ENCODE data around the gene ZNF358. TPM values are rescaled to one million over a fixed set of nuclear protein-coding genes. Genes with fewer than 3 reads are reported as not detected.
"Not testable (repeated sequence)": the region's sequence is repeated elsewhere in the genome, so short reads cannot be mapped to it uniquely, and the experiment has no call there.

ZNF358 gene
- total RNA-seq, 1 donor from 2014 or later = 56.9 TPM

- peak overlapping the region; percentile 97 for H3K4me3 ChIP-seq
- ATAC-seq (peak; percentile 74), DNase-seq (peak; percentile 92)
- no peaks in the 10 kb centered on the region for H3K27me3 ChIP-seq
- H3K27ac ChIP-seq = peak overlapping the region; percentile 88
- H3K4me1 ChIP-seq = peaks cover 11% of the 10 kb centered on the region
- intact Hi-C loops (cut with DNase I) = no loop called here
- H3K36me3 ChIP-seq = peaks cover 47% of the 10 kb centered on the region
- H3K9me3 ChIP-seq = no peaks in the 10 kb centered on the region
- TF ChIP-seq CTCF (IDR thresholded peaks at IDR 0.05) = no peak
Measured at GRCh38 chr19:7533925-7534480, 18.1 kb downstream of the ZNF358 start.

- Histone ChIP-seq H3K27me3 (no peaks in the 10 kb centered on the region), H3K27ac (peak overlapping the region; percentile 88), H3K4me3 (peak overlapping the region; percentile 97), H3K4me1 (peaks cover 11% of the 10 kb centered on the region), H3K9me3 (no peaks in the 10 kb centered on the region), H3K36me3 (peaks cover 45% of the 10 kb centered on the region)
- intact Hi-C loops (cut with DNase I) = no loop called here
- no peak for DNase-seq
- ATAC-seq = peak; percentile 31
- TF ChIP-seq CTCF (IDR thresholded peaks at IDR 0.05) = no peak
Measured at GRCh38 chr19:7534531-7535046, 18.7 kb downstream of the ZNF358 start.

GRCh38 chr19:7535047-7535997 is 19.4 kb downstream of the ZNF358 start, which contains the start of gene PNPLA6:
PNPLA6 (plus strand) TSS chr19:7535717; CDS start chr19:7535789, 72 bp downstream.
- H3K27me3 ChIP-seq = no peaks in the 10 kb centered on the region

GRCh38 chr19:7535998-7536695 is 20.2 kb downstream of the ZNF358 start:
- H3K9me3 ChIP-seq = no peaks in the 10 kb centered on the region
- peaks cover 11% of the 10 kb centered on the region for H3K4me1 ChIP-seq
- H3K27me3 ChIP-seq = no peaks in the 10 kb centered on the region
- ATAC-seq = no peak
- TF ChIP-seq CTCF (IDR thresholded peaks at IDR 0.05) = no peak
- intact Hi-C loops (cut with DNase I) = no loop called here
- H3K36me3 ChIP-seq = peaks cover 49% of the 10 kb centered on the region
- H3K27ac ChIP-seq = peak overlapping the region; percentile 88
- DNase-seq = no peak
- H3K4me3 ChIP-seq = peak overlapping the region; percentile 97

More at GRCh38 chr19:7535047-7535997, 19.4 kb downstream of the ZNF358 start, which contains the start of gene PNPLA6:
- no peak for TF ChIP-seq CTCF (IDR thresholded peaks at IDR 0.05)
- intact Hi-C loops (cut with DNase I) = no loop called here
- Histone ChIP-seq H3K4me1 (peaks cover 11% of the 10 kb centered on the region), H3K27ac (peak within 1 kb of the TSS; percentile 88), H3K9me3 (no peaks in the 10 kb centered on the region), H3K36me3 (peaks cover 47% of the 10 kb centered on the region), H3K4me3 (peak within 1 kb of the TSS; percentile 97)
- ATAC-seq (peak; percentile 93), DNase-seq (peak; percentile 98)

GRCh38 chr19:7538990-7539389 is 23.1 kb downstream of the ZNF358 start:
- H3K4me1 ChIP-seq; DNase-seq; H3K27ac ChIP-seq; intact Hi-C loops (cut with DNase I); H3K4me3 ChIP-seq; ATAC-seq; H3K9me3 ChIP-seq; H3K27me3 ChIP-seq: not testable (repeated sequence)
- peaks cover 66% of the 10 kb centered on the region for H3K36me3 ChIP-seq
